Vagina (tissue), 2 donors: ENCODE data around the gene CCDC82.

Source experiments
- POLR2A ChIP-seq, 2 donors: fragments of 450-650 bp; IDR thresholded peaks; one replicate each; pipeline ENCODE4 v1.6.1; 2017; ENCODE audit warnings: antibody characterized with exemption in 2 of 2, mild to moderate bottlenecking in 2 of 2, moderate library complexity in 2 of 2
- POLR2AphosphoS5 ChIP-seq, 2 donors: sonication (generic); formaldehyde crosslinking; IDR thresholded peaks; one replicate each; pipeline ENCODE4 v1.9.0; 2017; ENCODE audit warnings: antibody characterized with exemption in 2 of 2, mild to moderate bottlenecking in 2 of 2, low read depth in 1 of 2; ENCODE audit not compliant: insufficient read depth in 1 of 2
- TF ChIP-seq, protein P1 (sequence below), 3 experiments: fragments of 450-650 bp in 2 of 3; fragments of 200-600 bp in 1 of 3; sonication (generic) in 1 of 3; IDR thresholded peaks; one replicate each; pipeline ENCODE4 v1.5.1; 2017 to 2019; ENCODE audit warnings: antibody characterized with exemption in 3 of 3, mild to moderate bottlenecking in 2 of 3, moderate library complexity in 2 of 3

DNA sequence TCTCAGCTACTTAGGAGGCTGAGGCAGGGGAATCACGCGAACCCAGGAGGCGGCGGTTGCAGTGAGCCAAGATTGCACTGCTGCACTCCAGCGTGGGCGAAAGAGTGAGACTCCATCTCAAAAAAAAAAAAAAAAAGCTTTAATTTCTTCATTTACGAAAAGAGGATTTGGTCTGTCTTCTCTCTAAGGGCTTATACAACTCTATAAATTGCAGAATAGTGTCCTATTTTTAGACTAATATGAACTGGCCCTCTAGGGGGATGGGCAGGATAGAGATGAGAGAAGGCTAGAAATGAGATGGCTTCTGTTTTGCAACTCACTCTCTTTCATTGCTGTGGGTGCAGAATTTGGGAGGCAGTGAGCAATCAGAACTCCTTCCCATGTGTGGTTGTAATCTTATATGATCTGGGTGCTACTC is 58.0 kb downstream of the CCDC82 start:
- TF ChIP-seq, protein P1, sequence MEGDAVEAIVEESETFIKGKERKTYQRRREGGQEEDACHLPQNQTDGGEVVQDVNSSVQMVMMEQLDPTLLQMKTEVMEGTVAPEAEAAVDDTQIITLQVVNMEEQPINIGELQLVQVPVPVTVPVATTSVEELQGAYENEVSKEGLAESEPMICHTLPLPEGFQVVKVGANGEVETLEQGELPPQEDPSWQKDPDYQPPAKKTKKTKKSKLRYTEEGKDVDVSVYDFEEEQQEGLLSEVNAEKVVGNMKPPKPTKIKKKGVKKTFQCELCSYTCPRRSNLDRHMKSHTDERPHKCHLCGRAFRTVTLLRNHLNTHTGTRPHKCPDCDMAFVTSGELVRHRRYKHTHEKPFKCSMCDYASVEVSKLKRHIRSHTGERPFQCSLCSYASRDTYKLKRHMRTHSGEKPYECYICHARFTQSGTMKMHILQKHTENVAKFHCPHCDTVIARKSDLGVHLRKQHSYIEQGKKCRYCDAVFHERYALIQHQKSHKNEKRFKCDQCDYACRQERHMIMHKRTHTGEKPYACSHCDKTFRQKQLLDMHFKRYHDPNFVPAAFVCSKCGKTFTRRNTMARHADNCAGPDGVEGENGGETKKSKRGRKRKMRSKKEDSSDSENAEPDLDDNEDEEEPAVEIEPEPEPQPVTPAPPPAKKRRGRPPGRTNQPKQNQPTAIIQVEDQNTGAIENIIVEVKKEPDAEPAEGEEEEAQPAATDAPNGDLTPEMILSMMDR (IDR thresholded peaks at IDR 0.05): no peak
- no peak for TF ChIP-seq POLR2A (IDR thresholded peaks at IDR 0.05)
- TF ChIP-seq POLR2AphosphoS5 (IDR thresholded peaks at IDR 0.05; ENCODE audit: insufficient read depth in 1 of 2, low read depth in 1 of 2): no peak
